Cardiac ventricle fibroblast (primary cell): ENCODE measurements around the gene ODAPH. TPM values are rescaled to one million over a fixed set of nuclear protein-coding genes. Genes with fewer than 3 reads are reported as not detected.

Experiments used
- total RNA-seq: library from RNA; depleted of rRNA; stranded (reverse); fragments of >200 nt; gene quantifications from 2 replicates; pipeline ENCODE4 v1.2.3, GENCODE V29; 2015

ODAPH gene, protein sequence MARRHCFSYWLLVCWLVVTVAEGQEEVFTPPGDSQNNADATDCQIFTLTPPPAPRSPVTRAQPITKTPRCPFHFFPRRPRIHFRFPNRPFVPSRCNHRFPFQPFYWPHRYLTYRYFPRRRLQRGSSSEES
- total RNA-seq: 0.15 TPM in 1 of 2 replicates, not detected in the other

GRCh38 chr4:75555294-75556164, at the start of gene ODAPH:
TSS of gene ODAPH (plus strand) at chr4:75556066. CDS start at chr4:75556083, 17 bp downstream.

GRCh38 chr4:75514131-75514948, 41.5 kb upstream of the ODAPH start, which contains the start of the genes RCHY1 and THAP6:
TSS of gene RCHY1 (minus strand) at chr4:75514403. CDS start at chr4:75514286, 117 bp downstream.
TSS of gene THAP6 (plus strand) at chr4:75514473. CDS start at chr4:75515453, 980 bp downstream.

Other genes starting within 250 kb of the ODAPH start
- gene RCHY1, start 41.7 kb upstream of the ODAPH start, total RNA-seq: 8.2 and 14.6 TPM in 2 replicates
- 7.1 and 9.5 TPM in 2 replicates for gene THAP6, start 41.6 kb upstream of the ODAPH start, total RNA-seq
- not detected in 2 replicates for gene CDKL2, start 74.5 kb downstream of the ODAPH start, total RNA-seq
- gene G3BP2, start 117.3 kb downstream of the ODAPH start, total RNA-seq: 87.3 and 94.4 TPM in 2 replicates
- gene USO1, start 168.5 kb downstream of the ODAPH start, total RNA-seq: 70.0 and 74.5 TPM in 2 replicates